Stimulated activated CD8-positive, alpha-beta memory T cell treated with anti-CD3 and anti-CD28 coated beads, Interleukin-12 subunit alpha, Interleukin-12 subunit beta, amount 100 ng/mL, for 1 hour (primary cell): ENCODE measurements around the gene NLRC4.
A peak's percentile ranks its signal among the peaks of the same experiment; 100 is the strongest.
"Not testable (repeated sequence)": the region's sequence is repeated elsewhere in the genome, so short reads cannot be mapped to it uniquely, and the experiment has no call there.

Experiments used
- DNase-seq: peaks from one replicate; pipeline ENCODE4 v3.0.0-alpha.2; 2020; ENCODE audit warnings: low read depth

Gene NLRC4

GRCh38 chr2:32264422-32265105 lies at the start of gene NLRC4:
TSS of gene NLRC4 (minus strand) at chr2:32264886. CDS start at chr2:32256775, 8,111 bp downstream.
- no peak for DNase-seq

- no peak for DNase-seq
Observed at GRCh38 chr2:32310577-32310976, 45.9 kb upstream of the NLRC4 start.

- not testable (repeated sequence) for DNase-seq
Observed at GRCh38 chr2:32293966-32294562, 29.4 kb upstream of the NLRC4 start.

GRCh38 chr2:32293493-32293892 lies 28.8 kb upstream of the NLRC4 start:
- not testable (repeated sequence) for DNase-seq

- DNase-seq = no peak
Observed at GRCh38 chr2:32291746-32292145, 27.1 kb upstream of the NLRC4 start.

GRCh38 chr2:32290000-32290339 lies 25.3 kb upstream of the NLRC4 start:
- DNase-seq = no peak

- DNase-seq = no peak
Observed at GRCh38 chr2:32289165-32289999, 24.7 kb upstream of the NLRC4 start.

GRCh38 chr2:32284321-32284720 lies 19.6 kb upstream of the NLRC4 start:
- DNase-seq = no peak

GRCh38 chr2:32278478-32278853 lies 13.8 kb upstream of the NLRC4 start:
- no peak for DNase-seq

GRCh38 chr2:32277674-32278477 lies 13.2 kb upstream of the NLRC4 start, which contains the start of gene YIPF4:
TSS of gene YIPF4 (plus strand) at chr2:32277904. CDS start at chr2:32278156, 252 bp downstream.
- DNase-seq = peak; percentile 82

- no peak for DNase-seq
Observed at GRCh38 chr2:32277363-32277673, 12.6 kb upstream of the NLRC4 start.

GRCh38 chr2:32275790-32276189 lies 11.1 kb upstream of the NLRC4 start:
- not testable (repeated sequence) for DNase-seq

GRCh38 chr2:32274289-32274688 lies 9.6 kb upstream of the NLRC4 start:
- DNase-seq = no peak

- DNase-seq = no peak
Observed at GRCh38 chr2:32272279-32272678, 7.6 kb upstream of the NLRC4 start.

GRCh38 chr2:32271063-32271462 lies 6.4 kb upstream of the NLRC4 start:
- DNase-seq = no peak

- no peak for DNase-seq
Observed at GRCh38 chr2:32262105-32262504, 2.6 kb downstream of the NLRC4 start.

- DNase-seq = no peak
Observed at GRCh38 chr2:32260376-32260775, 4.3 kb downstream of the NLRC4 start.

- DNase-seq = no peak
Observed at GRCh38 chr2:32258242-32258641, 6.4 kb downstream of the NLRC4 start.

- no peak for DNase-seq
Observed at GRCh38 chr2:32250290-32250689, 14.4 kb downstream of the NLRC4 start.

- DNase-seq = no peak
Observed at GRCh38 chr2:32249731-32250236, 14.9 kb downstream of the NLRC4 start.

GRCh38 chr2:32248299-32248698 lies 16.4 kb downstream of the NLRC4 start:
- DNase-seq = no peak

GRCh38 chr2:32246911-32247310 lies 17.8 kb downstream of the NLRC4 start:
- DNase-seq = no peak
